Measurements from ENCODE around the gene SLC6A9.

SLC6A9 gene

GRCh38 chr1:43979261-43979527 lies 52.1 kb downstream of the SLC6A9 start:
- no peak for TF ChIP-seq USF1 (IDR thresholded peaks at IDR 0.05)

- TF ChIP-seq TAF1 (IDR thresholded peaks at IDR 0.05; ENCODE audit: low read depth), result no peak
- no peak for TF ChIP-seq YY1 (IDR thresholded peaks at IDR 0.05; ENCODE audit: low read depth)
Measured at GRCh38 chr1:43978551-43979260, 52.6 kb downstream of the SLC6A9 start, which contains the start of gene B4GALT2. B4GALT2 (plus strand) TSS chr1:43979210; CDS start chr1:43981161, 1,951 bp downstream.

- TF ChIP-seq ZBTB7A (IDR thresholded peaks at IDR 0.05; ENCODE audit: low read depth) (no peak), EP300 (IDR thresholded peaks at IDR 0.05; ENCODE audit: borderline replicate concordance) (no peak), TCF12 (IDR thresholded peaks at IDR 0.05; ENCODE audit: low read depth) (no peak), NFIC (IDR thresholded peaks at IDR 0.05) (no peak), YY1 (IDR thresholded peaks at IDR 0.05; ENCODE audit: low read depth) (no peak), TEAD4 (IDR thresholded peaks at IDR 0.05) (no peak), TAF1 (IDR thresholded peaks at IDR 0.05; ENCODE audit: low read depth) (no peak), CEBPB (IDR thresholded peaks at IDR 0.05) (no peak), REST (IDR thresholded peaks at IDR 0.05; ENCODE audit: low read depth) (no peak), MAX (IDR thresholded peaks at IDR 0.05) (no peak)
Measured at GRCh38 chr1:43978264-43978550, 53.1 kb downstream of the SLC6A9 start.

GRCh38 chr1:43977376-43978263 lies 53.6 kb downstream of the SLC6A9 start:
- TF ChIP-seq TCF12 (IDR thresholded peaks at IDR 0.05; ENCODE audit: low read depth) (no peak), USF1 (IDR thresholded peaks at IDR 0.05) (no peak), RAD21 (IDR thresholded peaks at IDR 0.05; ENCODE audit: low read depth) (no peak), ZBTB7A (IDR thresholded peaks at IDR 0.05; ENCODE audit: low read depth) (no peak), FOXM1 (IDR thresholded peaks at IDR 0.05; ENCODE audit: borderline replicate concordance, low read depth) (no peak), TAF1 (IDR thresholded peaks at IDR 0.05; ENCODE audit: low read depth) (no peak), YY1 (IDR thresholded peaks at IDR 0.05; ENCODE audit: low read depth) (no peak)

- TF ChIP-seq YY1 (IDR thresholded peaks at IDR 0.05; ENCODE audit: low read depth), result no peak
- no peak for TF ChIP-seq USF1 (IDR thresholded peaks at IDR 0.05)
- TF ChIP-seq MAX (IDR thresholded peaks at IDR 0.05), result no peak
- TF ChIP-seq CREB1 (IDR thresholded peaks at IDR 0.05; ENCODE audit: low read depth), result no peak
- TF ChIP-seq NFIC (IDR thresholded peaks at IDR 0.05), result no peak
- no peak for TF ChIP-seq FOXM1 (IDR thresholded peaks at IDR 0.05; ENCODE audit: borderline replicate concordance, low read depth)
- no peak for TF ChIP-seq ZBTB7A (IDR thresholded peaks at IDR 0.05; ENCODE audit: low read depth)
- no peak for TF ChIP-seq EGR1 (IDR thresholded peaks at IDR 0.05)
- no peak for TF ChIP-seq RAD21 (IDR thresholded peaks at IDR 0.05; ENCODE audit: low read depth)
- no peak for TF ChIP-seq REST (IDR thresholded peaks at IDR 0.05; ENCODE audit: low read depth)
- TF ChIP-seq EP300 (IDR thresholded peaks at IDR 0.05; ENCODE audit: borderline replicate concordance), result no peak
- no peak for TF ChIP-seq TAF1 (IDR thresholded peaks at IDR 0.05; ENCODE audit: low read depth)
- TF ChIP-seq TCF12 (IDR thresholded peaks at IDR 0.05; ENCODE audit: low read depth), result no peak
- no peak for TF ChIP-seq CEBPB (IDR thresholded peaks at IDR 0.05)
- no peak for TF ChIP-seq TEAD4 (IDR thresholded peaks at IDR 0.05)
Measured at GRCh38 chr1:43976890-43977289, 54.4 kb downstream of the SLC6A9 start.

- TF ChIP-seq TEAD4 (IDR thresholded peaks at IDR 0.05), result no peak
- no peak for TF ChIP-seq TCF12 (IDR thresholded peaks at IDR 0.05; ENCODE audit: low read depth)
- TF ChIP-seq FOXM1 (IDR thresholded peaks at IDR 0.05; ENCODE audit: borderline replicate concordance, low read depth), result no peak
- TF ChIP-seq CREB1 (IDR thresholded peaks at IDR 0.05; ENCODE audit: low read depth), result no peak
- no peak for TF ChIP-seq USF1 (IDR thresholded peaks at IDR 0.05)
- TF ChIP-seq YY1 (IDR thresholded peaks at IDR 0.05; ENCODE audit: low read depth), result no peak
- TF ChIP-seq TAF1 (IDR thresholded peaks at IDR 0.05; ENCODE audit: low read depth), result no peak
- no peak for TF ChIP-seq REST (IDR thresholded peaks at IDR 0.05; ENCODE audit: low read depth)
- no peak for TF ChIP-seq MAX (IDR thresholded peaks at IDR 0.05)
Measured at GRCh38 chr1:43976045-43976444, 55.2 kb downstream of the SLC6A9 start.
